Fibroblast of lung (primary cell): ENCODE results near the gene KIRREL2. TPM values are rescaled to one million over a fixed set of nuclear protein-coding genes. Genes with fewer than 3 reads are reported as not detected.

Experiments
- DNase-seq, 2 donors: peaks; one replicate each; pipeline versions ENCODE4 v3.0.0 to v3.0.0-alpha.2; 2010; ENCODE audit warnings: low read depth in 2 of 2
- H2AFZ ChIP-seq: 2 replicates; pipeline ENCODE4 v1.5.1; 2012; ENCODE audit warnings: low read length, control low read depth, inconsistent platforms
- H3K27ac ChIP-seq: 2 replicates; pipeline ENCODE4 v1.5.1; 2011; ENCODE audit warnings: low read length, control low read depth; ENCODE audit not compliant: insufficient read depth
- H3K27me3 ChIP-seq: 2 replicates; pipeline ENCODE4 v1.5.1; 2011; ENCODE audit warnings: mild to moderate bottlenecking, low read length; ENCODE audit not compliant: control insufficient read depth, insufficient read depth
- H3K36me3 ChIP-seq: 2 replicates; pipeline ENCODE4 v1.5.1; 2011; ENCODE audit warnings: low read length; ENCODE audit not compliant: control insufficient read depth, insufficient read depth
- H3K4me1 ChIP-seq: 2 replicates; pipeline ENCODE4 v1.5.1; 2011; ENCODE audit warnings: low read length; ENCODE audit not compliant: control insufficient read depth, insufficient read depth; ENCODE audit errors: extremely low read depth
- H3K4me2 ChIP-seq: 2 replicates; pipeline ENCODE4 v1.5.1; 2011; ENCODE audit warnings: low read length, control low read depth; ENCODE audit not compliant: insufficient read depth; ENCODE audit errors: extremely low read depth
- H3K4me3 ChIP-seq, 4 experiments: fragments of 200-600 bp in 1 of 4; sonication (generic) in 1 of 4; replicated peaks in 1 of 4; 2 replicates each; pipeline ENCODE4 v1.5.1; 2011 to 2016; ENCODE audit warnings: low read length in 4 of 4, low read depth in 3 of 4, mild to moderate bottlenecking in 3 of 4, control low read depth in 2 of 4, inconsistent platforms in 1 of 4, mixed read lengths in 1 of 4; ENCODE audit not compliant: insufficient read depth in 1 of 4; ENCODE audit errors: control extremely low read depth in 1 of 4
- H3K79me2 ChIP-seq: 2 replicates; pipeline ENCODE4 v1.5.1; 2012; ENCODE audit warnings: mild to moderate bottlenecking, low read length, inconsistent platforms; ENCODE audit not compliant: control insufficient read depth, insufficient read depth
- H3K9ac ChIP-seq: 2 replicates; pipeline ENCODE4 v1.5.1; 2011; ENCODE audit warnings: mild to moderate bottlenecking, low read length, control low read depth; ENCODE audit not compliant: insufficient read depth
- H3K9me3 ChIP-seq: 2 replicates; pipeline ENCODE4 v1.5.1; 2012; ENCODE audit warnings: low read depth, low read length; ENCODE audit not compliant: control insufficient read depth, insufficient read depth
- H4K20me1 ChIP-seq: 2 replicates; pipeline ENCODE4 v1.5.1; 2011; ENCODE audit warnings: low read length; ENCODE audit not compliant: control insufficient read depth, insufficient read depth; ENCODE audit errors: extremely low read depth
- EZH2 ChIP-seq: IDR thresholded peaks from 2 replicates; pipeline ENCODE4 v1.5.1; 2012; ENCODE audit warnings: low read length, control low read depth, mild to moderate bottlenecking; ENCODE audit errors: missing control alignments
- polyA plus RNA-seq, 2 donors: library from polyadenylated mRNA; depleted of rRNA in 1 of 2; stranded (reverse) in 1 of 2; unstranded in 1 of 2; fragments of >200 nt; gene quantifications; 2 replicates each; pipeline ENCODE4 v1.2.1, GENCODE V29; 2011 to 2012; ENCODE audit warnings: missing spikeins in 1 of 2
- total RNA-seq: library from RNA; depleted of rRNA; stranded (reverse); fragments of >200 nt; gene quantifications from 2 replicates; pipeline ENCODE4 v1.2.1, GENCODE V29; 2014
- TF ChIP-seq, protein P1 (sequence below), 2 donors: IDR thresholded peaks in 1 of 2; conservative IDR thresholded peaks in 1 of 2; 1 replicate in 1 of 2; 2 replicates in 1 of 2; pipeline ENCODE4 v1.5.1; 2011 to 2012; ENCODE audit warnings: low read length in 2 of 2, control low read depth in 1 of 2, inconsistent platforms in 1 of 2, low read depth in 1 of 2, mild to moderate bottlenecking in 1 of 2

Gene KIRREL2
- total and polyA plus RNA-seq, 2 donors (not counting 1 experiment from before 2014, with no cell fraction given), result under 0.01 TPM; not detected in 1

DNA sequence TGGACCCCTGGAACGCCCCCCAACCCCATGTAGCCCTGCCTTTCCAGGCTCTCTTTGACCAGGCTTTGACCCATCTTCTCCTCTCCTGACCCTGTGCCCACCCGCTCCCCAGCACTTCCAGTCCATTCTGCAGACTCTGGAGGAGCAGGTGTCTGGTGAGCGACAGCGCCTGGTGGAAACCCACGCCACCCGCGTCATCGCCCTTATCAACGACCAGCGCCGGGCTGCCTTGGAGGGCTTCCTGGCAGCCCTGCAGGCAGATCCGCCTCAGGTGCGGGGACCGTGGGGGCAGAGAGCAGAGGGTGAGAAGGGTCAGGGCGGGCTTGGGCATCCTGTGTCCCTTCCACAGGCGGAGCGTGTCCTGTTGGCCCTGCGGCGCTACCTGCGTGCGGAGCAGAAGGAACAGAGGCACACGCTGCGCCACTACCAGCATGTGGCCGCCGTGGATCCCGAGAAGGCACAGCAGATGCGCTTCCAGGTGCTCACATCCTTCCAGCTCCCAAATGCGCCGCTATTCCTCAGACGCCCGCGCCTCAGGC, 17.8 kb downstream of the KIRREL2 start:
- Histone ChIP-seq H3K36me3 (no peaks in the 10 kb centered on the region), H2AFZ (no peak overlapping the region), H3K4me2 (no peak overlapping the region), H4K20me1 (no peaks in the 10 kb centered on the region), H3K4me3 (no peak overlapping the region), H3K27me3 (no peaks in the 10 kb centered on the region), H3K9me3 (no peaks in the 10 kb centered on the region), H3K27ac (no peak overlapping the region), H3K9ac (no peak overlapping the region), H3K4me1 (peaks cover 5% of the 10 kb centered on the region), H3K79me2 (no peaks in the 10 kb centered on the region)
- DNase-seq, result no peak
- TF ChIP-seq, protein P1, sequence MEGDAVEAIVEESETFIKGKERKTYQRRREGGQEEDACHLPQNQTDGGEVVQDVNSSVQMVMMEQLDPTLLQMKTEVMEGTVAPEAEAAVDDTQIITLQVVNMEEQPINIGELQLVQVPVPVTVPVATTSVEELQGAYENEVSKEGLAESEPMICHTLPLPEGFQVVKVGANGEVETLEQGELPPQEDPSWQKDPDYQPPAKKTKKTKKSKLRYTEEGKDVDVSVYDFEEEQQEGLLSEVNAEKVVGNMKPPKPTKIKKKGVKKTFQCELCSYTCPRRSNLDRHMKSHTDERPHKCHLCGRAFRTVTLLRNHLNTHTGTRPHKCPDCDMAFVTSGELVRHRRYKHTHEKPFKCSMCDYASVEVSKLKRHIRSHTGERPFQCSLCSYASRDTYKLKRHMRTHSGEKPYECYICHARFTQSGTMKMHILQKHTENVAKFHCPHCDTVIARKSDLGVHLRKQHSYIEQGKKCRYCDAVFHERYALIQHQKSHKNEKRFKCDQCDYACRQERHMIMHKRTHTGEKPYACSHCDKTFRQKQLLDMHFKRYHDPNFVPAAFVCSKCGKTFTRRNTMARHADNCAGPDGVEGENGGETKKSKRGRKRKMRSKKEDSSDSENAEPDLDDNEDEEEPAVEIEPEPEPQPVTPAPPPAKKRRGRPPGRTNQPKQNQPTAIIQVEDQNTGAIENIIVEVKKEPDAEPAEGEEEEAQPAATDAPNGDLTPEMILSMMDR (conservative IDR thresholded peaks at IDR 0.05 in 1 of 2, IDR thresholded peaks at IDR 0.05 in 1 of 2; ENCODE audit: low read depth in 1 of 2, low read length in 2 of 2), result no peak
- no peak for TF ChIP-seq EZH2

- H3K27me3 ChIP-seq, result no peaks in the 10 kb centered on the region
- H4K20me1 ChIP-seq, result no peaks in the 10 kb centered on the region
- DNase-seq, result no peak
- no peaks in the 10 kb centered on the region for H3K36me3 ChIP-seq
- H3K79me2 ChIP-seq, result no peaks in the 10 kb centered on the region
- H3K4me1 ChIP-seq, result no peaks in the 10 kb centered on the region
- H3K4me3 ChIP-seq, result no peak overlapping the region
- no peak overlapping the region for H3K27ac ChIP-seq
- H3K4me2 ChIP-seq, result no peak overlapping the region
- no peak overlapping the region for H3K9ac ChIP-seq
- H3K9me3 ChIP-seq, result no peaks in the 10 kb centered on the region
- TF ChIP-seq EZH2, result no peak
- TF ChIP-seq, protein P1 (conservative IDR thresholded peaks at IDR 0.05 in 1 of 2, IDR thresholded peaks at IDR 0.05 in 1 of 2; ENCODE audit: low read depth in 1 of 2, low read length in 2 of 2), result no peak
- no peak overlapping the region for H2AFZ ChIP-seq
Observed at GRCh38 chr19:35879068-35879467, 22.4 kb downstream of the KIRREL2 start.

- DNase-seq, result peak; percentile 85 to 88
- no peak for TF ChIP-seq EZH2
- TF ChIP-seq, protein P1 (conservative IDR thresholded peaks at IDR 0.05 in 1 of 2, IDR thresholded peaks at IDR 0.05 in 1 of 2; ENCODE audit: low read depth in 1 of 2, low read length in 2 of 2), result no peak
- Histone ChIP-seq H3K79me2 (no peaks in the 10 kb centered on the region), H3K4me2 (no peak overlapping the region), H2AFZ (no peak overlapping the region), H3K36me3 (no peaks in the 10 kb centered on the region), H3K27ac (no peak overlapping the region), H3K4me1 (no peaks in the 10 kb centered on the region), H3K4me3 (no peak overlapping the region), H4K20me1 (no peaks in the 10 kb centered on the region), H3K27me3 (no peaks in the 10 kb centered on the region), H3K9me3 (no peaks in the 10 kb centered on the region), H3K9ac (no peak overlapping the region)
Observed at GRCh38 chr19:35879770-35880317, 23.1 kb downstream of the KIRREL2 start.
